Adrenal gland (tissue), 12 donors: ENCODE results near the gene UPF3B. TPM values are rescaled to one million over a fixed set of nuclear protein-coding genes. Genes with fewer than 3 reads are reported as not detected.
"Not testable (repeated sequence)": the region's sequence is repeated elsewhere in the genome, so short reads cannot be mapped to it uniquely, and the experiment has no call there.

Source experiments
- DNase-seq, 7 donors: peaks; one replicate each; pipeline ENCODE4 v3.0.0-alpha.2; 2019 to 2020
- H3K27ac ChIP-seq, 5 donors: fragments of 200-600 bp; sonication (generic) in 4 of 5; 1 replicate in 3 of 5; 2 replicates in 2 of 5; pipeline versions ENCODE4 v1.5.1 to v1.8.0; 2016 to 2020; ENCODE audit warnings: mild to moderate bottlenecking in 1 of 5
- H3K27me3 ChIP-seq: fragments of 200-600 bp; 2 replicates; pipeline ENCODE4 v1.8.0; 2021
- H3K36me3 ChIP-seq, 2 donors: fragments of 200-600 bp; replicated peaks in 1 of 2; 1 replicate in 1 of 2; 2 replicates in 1 of 2; pipeline versions ENCODE4 v1.5.1 to v1.8.0; 2018 to 2022
- H3K4me1 ChIP-seq, 2 donors: fragments of 200-600 bp; replicated peaks in 1 of 2; 1 replicate in 1 of 2; 2 replicates in 1 of 2; pipeline versions ENCODE4 v1.5.1 to v1.8.0; 2018 to 2021
- H3K4me3 ChIP-seq, 4 donors: fragments of 200-600 bp; sonication (generic) in 3 of 4; one replicate each; pipeline ENCODE4 v1.5.1; 2016 to 2018
- H3K9me3 ChIP-seq, 3 donors: fragments of 200-600 bp; sonication (generic) in 1 of 3; replicated peaks in 1 of 3; 1 replicate in 2 of 3; 2 replicates in 1 of 3; pipeline versions ENCODE4 v1.5.1 to v1.8.0; 2016 to 2021
- CTCF ChIP-seq, 6 experiments: fragments of 450-650 bp in 4 of 6; fragments of 200-600 bp in 2 of 6; sonication (generic) in 1 of 6; IDR thresholded peaks; 1 replicate in 5 of 6; 2 replicates in 1 of 6; pipeline versions ENCODE4 v1.5.1 to v1.8.0; 2016 to 2021; ENCODE audit warnings: antibody characterized with exemption in 6 of 6, mild to moderate bottlenecking in 2 of 6, moderate library complexity in 1 of 6
- POLR2A ChIP-seq, 2 donors: fragments of 450-650 bp; IDR thresholded peaks; one replicate each; pipeline ENCODE4 v1.6.1; 2017; ENCODE audit warnings: antibody characterized with exemption in 2 of 2, mild to moderate bottlenecking in 2 of 2, moderate library complexity in 1 of 2
- WGBS, 4 donors: extraction: QIAGEN DNeasy Blood & Tissue Kit in 2 of 4; methylation state at CpG; one replicate each; pipeline versions ENCODE4 v1.1.5 to v1.1.7; 2013 to 2017; 5-methylcytosine and 5-hydroxymethylcytosine counted together
- intact Hi-C, 2 donors: fragments of 100-400 bp; cut with DNase I; formaldehyde crosslinking; loops; one replicate each; pipeline versions ENCODE4 v1.14.1 to v1.15.0; 2022 to 2023
- polyA plus RNA-seq, 3 donors: library from polyadenylated mRNA; stranded (reverse); fragments of 200-250 nt in 2 of 3; fragments of 350-450 nt in 1 of 3; fragmentation: Illumina TruSeq in 1 of 3; extraction: RNeasy Lipid Tissue Mini Kit (QIAGEN cat#74804) in 1 of 3; gene quantifications; one replicate each; pipeline ENCODE4 v1.2.3, GENCODE V29; 2013 to 2014
- total RNA-seq, 9 donors: library from RNA; depleted of rRNA in 4 of 9; stranded (reverse); fragments of >200 nt in 4 of 9; fragments of 120-200 nt in 1 of 9; fragmentation: NEBNext Ultra II Directional in 1 of 9; extraction: Animal tissue kit (Norgen Biotek cat#: 25700) in 1 of 9; gene quantifications; one replicate each; pipeline versions ENCODE4 v1.1.0 to v1.2.4, GENCODE V29; 2013 to 2023
- donor health status: healthy with polysubstance abuse.
- donor health status: Bipolar disorder and iron deficiency.
- donor health status: DM: yes; HTN: yes; CAD: no.
- donor health status: DM: no; HTN: no; CAD: no.
- donor health status: DM: no; HTN: no; CAD: no.
- donor health status: DM: yes; HTN: yes; CAD: no.

Gene UPF3B
- total and polyA plus RNA-seq, 12 donors, result 0.95 to 27.1 (median 4.7) TPM

GRCh38 chrX:119817130-119817690 is 35.6 kb downstream of the UPF3B start:
- no peak for TF ChIP-seq CTCF (IDR thresholded peaks at IDR 0.05)
- intact Hi-C loops, result no loop called here
- no peaks in the 10 kb centered on the region for H3K9me3 ChIP-seq
- no peaks in the 10 kb centered on the region for H3K36me3 ChIP-seq
- no peak for DNase-seq
- no peaks in the 10 kb centered on the region for H3K4me1 ChIP-seq
- 80 to 88% (median 85%) methylated on average over 4 to 6 of the region's 6 CpGs for WGBS, 4 donors
- H3K27me3 ChIP-seq, result no peaks in the 10 kb centered on the region
- no peak overlapping the region for H3K4me3 ChIP-seq
- no peak overlapping the region for H3K27ac ChIP-seq

- 61 to 79% (median 68%) methylated on average over 2 to 3 of the region's 3 CpGs for WGBS, 4 donors
- intact Hi-C loops, result no loop called here
- no peak for DNase-seq
- Histone ChIP-seq H3K36me3 (no peaks in the 10 kb centered on the region), H3K27ac (no peak overlapping the region), H3K27me3 (no peaks in the 10 kb centered on the region), H3K4me3 (no peak overlapping the region), H3K9me3 (no peaks in the 10 kb centered on the region), H3K4me1 (no peaks in the 10 kb centered on the region)
- no peak for TF ChIP-seq CTCF (IDR thresholded peaks at IDR 0.05)
- TF ChIP-seq POLR2A (IDR thresholded peaks at IDR 0.05), result no peak
Measured at GRCh38 chrX:119816300-119816699, 36.5 kb downstream of the UPF3B start.

GRCh38 chrX:119809185-119809666 is 43.5 kb downstream of the UPF3B start:
- Histone ChIP-seq H3K4me1 (no peaks in the 10 kb centered on the region), H3K27me3 (no peaks in the 10 kb centered on the region), H3K9me3 (no peaks in the 10 kb centered on the region), H3K27ac (no peak overlapping the region), H3K4me3 (no peak overlapping the region), H3K36me3 (no peaks in the 10 kb centered on the region)
- WGBS, 4 donors, result 43 to 80% (median 60%) methylated on average over 1 of the region's 1 CpG
- no peak for TF ChIP-seq CTCF (IDR thresholded peaks at IDR 0.05)
- no peak for TF ChIP-seq POLR2A (IDR thresholded peaks at IDR 0.05)
- intact Hi-C loops, result no loop called here
- no peak for DNase-seq

GRCh38 chrX:119808461-119808860 is 44.3 kb downstream of the UPF3B start:
- H3K27me3 ChIP-seq, H3K4me3 ChIP-seq, H3K36me3 ChIP-seq, H3K4me1 ChIP-seq, H3K27ac ChIP-seq, H3K9me3 ChIP-seq, DNase-seq, intact Hi-C loops: not testable (repeated sequence)
- WGBS, 4 donors, result 20 to 66% (median 39%) methylated on average over 1 to 3 of the region's 4 CpGs

GRCh38 chrX:119802546-119802945 is 50.2 kb downstream of the UPF3B start:
- Histone ChIP-seq H3K36me3 (no peaks in the 10 kb centered on the region), H3K27me3 (no peaks in the 10 kb centered on the region), H3K4me3 (no peak overlapping the region), H3K27ac (no peak overlapping the region), H3K4me1 (no peaks in the 10 kb centered on the region), H3K9me3 (no peaks in the 10 kb centered on the region)
- intact Hi-C loops, result no loop called here
- DNase-seq, result no peak
- TF ChIP-seq CTCF (IDR thresholded peaks at IDR 0.05) (no peak), POLR2A (IDR thresholded peaks at IDR 0.05) (no peak)
- WGBS, 4 donors, result 83 to 93% (median 90%) methylated on average over 8 of the region's 8 CpGs
